Hepatocyte (in vitro differentiated cells): ENCODE results near the gene IRF1. TPM values are rescaled to one million over a fixed set of nuclear protein-coding genes. Genes with fewer than 3 reads are reported as not detected.

Experiments used
- DNase-seq: peaks from one replicate; pipeline ENCODE4 v3.0.0-alpha.2; 2016; ENCODE audit warnings: low spot score
- H2AFZ ChIP-seq: fragments of 200-600 bp; sonication (generic); 2 replicates; pipeline ENCODE4 v1.6.0; 2016; ENCODE audit warnings: antibody characterized with exemption, mild to moderate bottlenecking
- H3K27ac ChIP-seq: fragments of 200-600 bp; sonication (generic); 2 replicates; pipeline ENCODE4 v1.5.1; 2016; ENCODE audit warnings: mild to moderate bottlenecking
- H3K27me3 ChIP-seq: fragments of 200-600 bp; sonication (generic); 2 replicates; pipeline ENCODE4 v1.6.1; 2016
- H3K36me3 ChIP-seq: fragments of 200-600 bp; sonication (generic); replicated peaks from 2 replicates; pipeline ENCODE4 v1.5.1; 2016; ENCODE audit warnings: low read depth; ENCODE audit not compliant: insufficient read depth
- H3K4me1 ChIP-seq: fragments of 200-600 bp; sonication (generic); 2 replicates; pipeline ENCODE4 v1.5.1; 2016; ENCODE audit warnings: mild to moderate bottlenecking, moderate library complexity; ENCODE audit not compliant: insufficient read depth
- H3K4me2 ChIP-seq: fragments of 200-600 bp; sonication (generic); 2 replicates; pipeline ENCODE4 v1.6.0; 2016
- H3K4me3 ChIP-seq: fragments of 200-600 bp; sonication (generic); 2 replicates; pipeline ENCODE4 v1.5.1; 2016; ENCODE audit warnings: mild to moderate bottlenecking
- H3K79me2 ChIP-seq: fragments of 200-600 bp; sonication (generic); 2 replicates; pipeline ENCODE4 v1.6.0; 2017; ENCODE audit warnings: mild to moderate bottlenecking
- H3K9me2 ChIP-seq: fragments of 200-600 bp; sonication (generic); replicated peaks from 2 replicates; pipeline ENCODE4 v1.6.0; 2017; ENCODE audit warnings: mild to moderate bottlenecking; ENCODE audit not compliant: insufficient read depth
- H3K9me3 ChIP-seq: fragments of 200-600 bp; sonication (generic); 2 replicates; pipeline ENCODE4 v1.5.1; 2016; ENCODE audit warnings: low read depth, mild to moderate bottlenecking
- H4K20me1 ChIP-seq: fragments of 200-600 bp; sonication (generic); 2 replicates; pipeline ENCODE4 v1.6.0; 2016; ENCODE audit warnings: mild to moderate bottlenecking; ENCODE audit not compliant: insufficient read depth, poor library complexity, severe bottlenecking
- CTCF ChIP-seq: fragments of 200-600 bp; sonication (generic); IDR thresholded peaks from 2 replicates; pipeline ENCODE4 v1.5.1; 2016; ENCODE audit warnings: antibody characterized with exemption, mild to moderate bottlenecking; ENCODE audit not compliant: poor library complexity
- EZH2 ChIP-seq: fragments of 200-600 bp; sonication (generic); IDR thresholded peaks from 2 replicates; pipeline ENCODE4 v1.6.1; 2016; ENCODE audit warnings: antibody characterized with exemption, mild to moderate bottlenecking, borderline replicate concordance
- EZH2phosphoT487 ChIP-seq: fragments of 200-600 bp; sonication (generic); IDR thresholded peaks from one replicate; pipeline ENCODE4 v1.6.1; 2018; ENCODE audit warnings: antibody characterized with exemption, mild to moderate bottlenecking, low read depth, moderate library complexity; ENCODE audit not compliant: unreplicated experiment, severe bottlenecking
- WGBS: methylation state at CpG from one replicate; pipeline ENCODE4 v1.1.6; 2016; ENCODE audit warnings: low lambda C conversion rate; ENCODE audit errors: missing lambda C conversion rate; 5-methylcytosine and 5-hydroxymethylcytosine counted together
- polyA plus RNA-seq: library from polyadenylated mRNA; unstranded; fragments of >200 nt; fragmentation: Nextera tagmentation; extraction: Ambion mirVana; gene quantifications from 2 replicates; pipeline ENCODE4 v1.2.1, GENCODE V29; 2016
- total RNA-seq: library from RNA; depleted of rRNA; stranded (reverse); fragments of >200 nt; gene quantifications from 2 replicates; pipeline ENCODE4 v1.2.3, GENCODE V29; 2014

IRF1 gene
- total and polyA plus RNA-seq, 2 experiments from 2014 or later, result 30.9 to 35.8 TPM

GRCh38 chr5:132528866-132529634 lies 38.5 kb upstream of the IRF1 start:
- Histone ChIP-seq H4K20me1 (no peaks in the 10 kb centered on the region), H3K4me3 (no peak overlapping the region), H3K79me2 (no peaks in the 10 kb centered on the region), H3K9me2 (no peaks in the 10 kb centered on the region), H2AFZ (no peak overlapping the region), H3K9me3 (no peaks in the 10 kb centered on the region), H3K4me1 (no peaks in the 10 kb centered on the region), H3K4me2 (no peak overlapping the region), H3K27ac (no peak overlapping the region), H3K36me3 (no peaks in the 10 kb centered on the region), H3K27me3 (peaks cover 5% of the 10 kb centered on the region)
- DNase-seq, result no peak
- WGBS, result 75% methylated on average over 6 of the region's 6 CpGs
- TF ChIP-seq EZH2phosphoT487, result no peak
- no peak for TF ChIP-seq CTCF
- TF ChIP-seq EZH2, result no peak

GRCh38 chr5:132528021-132528420 lies 37.4 kb upstream of the IRF1 start:
- Histone ChIP-seq H3K27me3 (peaks cover 5% of the 10 kb centered on the region), H3K36me3 (no peaks in the 10 kb centered on the region), H3K9me3 (no peaks in the 10 kb centered on the region), H4K20me1 (no peaks in the 10 kb centered on the region), H3K4me1 (no peaks in the 10 kb centered on the region), H3K4me3 (no peak overlapping the region), H2AFZ (no peak overlapping the region), H3K27ac (no peak overlapping the region), H3K79me2 (no peaks in the 10 kb centered on the region), H3K9me2 (no peaks in the 10 kb centered on the region), H3K4me2 (no peak overlapping the region)
- no peak for TF ChIP-seq EZH2phosphoT487
- no peak for TF ChIP-seq EZH2
- TF ChIP-seq CTCF, result no peak
- DNase-seq, result no peak
- WGBS, result 100% methylated on average over 2 of the region's 2 CpGs

GRCh38 chr5:132526974-132527564 lies 36.5 kb upstream of the IRF1 start:
- Histone ChIP-seq H3K4me3 (no peak overlapping the region), H3K9me3 (no peaks in the 10 kb centered on the region), H3K79me2 (no peaks in the 10 kb centered on the region), H3K36me3 (no peaks in the 10 kb centered on the region), H3K9me2 (no peaks in the 10 kb centered on the region), H3K27me3 (peaks cover 5% of the 10 kb centered on the region), H2AFZ (no peak overlapping the region), H3K27ac (no peak overlapping the region), H3K4me1 (no peaks in the 10 kb centered on the region), H3K4me2 (no peak overlapping the region), H4K20me1 (no peaks in the 10 kb centered on the region)
- no peak for DNase-seq
- no peak for TF ChIP-seq CTCF
- TF ChIP-seq EZH2phosphoT487, result no peak
- TF ChIP-seq EZH2, result no peak
- WGBS, result 73% methylated on average over 8 of the region's 8 CpGs
